ENCODE measurements around the gene ARHGAP33. TPM values are rescaled to one million over a fixed set of nuclear protein-coding genes. Genes with fewer than 3 reads are reported as not detected.

ARHGAP33 gene
- total RNA-seq, 4 donors from 2014 or later: 8.6 to 166 (median 20.0) TPM

GRCh38 chr19:35818445-35818844, 43.1 kb downstream of the ARHGAP33 start:
- TF ChIP-seq, protein P1, sequence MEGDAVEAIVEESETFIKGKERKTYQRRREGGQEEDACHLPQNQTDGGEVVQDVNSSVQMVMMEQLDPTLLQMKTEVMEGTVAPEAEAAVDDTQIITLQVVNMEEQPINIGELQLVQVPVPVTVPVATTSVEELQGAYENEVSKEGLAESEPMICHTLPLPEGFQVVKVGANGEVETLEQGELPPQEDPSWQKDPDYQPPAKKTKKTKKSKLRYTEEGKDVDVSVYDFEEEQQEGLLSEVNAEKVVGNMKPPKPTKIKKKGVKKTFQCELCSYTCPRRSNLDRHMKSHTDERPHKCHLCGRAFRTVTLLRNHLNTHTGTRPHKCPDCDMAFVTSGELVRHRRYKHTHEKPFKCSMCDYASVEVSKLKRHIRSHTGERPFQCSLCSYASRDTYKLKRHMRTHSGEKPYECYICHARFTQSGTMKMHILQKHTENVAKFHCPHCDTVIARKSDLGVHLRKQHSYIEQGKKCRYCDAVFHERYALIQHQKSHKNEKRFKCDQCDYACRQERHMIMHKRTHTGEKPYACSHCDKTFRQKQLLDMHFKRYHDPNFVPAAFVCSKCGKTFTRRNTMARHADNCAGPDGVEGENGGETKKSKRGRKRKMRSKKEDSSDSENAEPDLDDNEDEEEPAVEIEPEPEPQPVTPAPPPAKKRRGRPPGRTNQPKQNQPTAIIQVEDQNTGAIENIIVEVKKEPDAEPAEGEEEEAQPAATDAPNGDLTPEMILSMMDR (IDR thresholded peaks at IDR 0.05): no peak
- TF ChIP-seq POLR2A (IDR thresholded peaks at IDR 0.05): no peak
- no peak for DNase-seq
- Histone ChIP-seq H3K9me3 (no peaks in the 10 kb centered on the region), H3K4me1 (no peaks in the 10 kb centered on the region), H3K27me3 (no peaks in the 10 kb centered on the region), H3K27ac (no peak overlapping the region), H3K4me3 (no peak overlapping the region), H3K36me3 (no peaks in the 10 kb centered on the region)

DNA sequence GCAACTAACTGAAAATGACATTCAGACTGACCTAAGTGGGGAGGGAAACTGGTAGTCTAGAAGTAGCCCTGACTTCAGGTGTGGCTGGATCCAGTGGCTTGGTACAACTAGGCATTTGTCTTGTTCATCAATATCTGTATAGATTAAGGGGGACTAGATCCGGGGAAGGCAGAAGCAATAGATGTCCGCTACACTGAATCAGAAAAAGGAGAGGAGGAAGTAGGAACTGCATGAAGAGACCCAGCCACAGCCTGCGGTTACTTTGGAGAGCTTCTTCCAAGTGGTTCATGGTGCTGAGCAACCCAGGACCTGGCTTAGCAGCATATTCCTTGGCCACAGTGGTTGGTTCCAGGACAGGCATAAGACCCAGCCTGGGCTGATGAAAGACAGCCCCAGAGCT, 47.2 kb downstream of the ARHGAP33 start:
- H3K27ac ChIP-seq: no peak overlapping the region
- no peaks in the 10 kb centered on the region for H3K36me3 ChIP-seq
- H3K4me1 ChIP-seq: no peaks in the 10 kb centered on the region
- no peak for DNase-seq
- H3K4me3 ChIP-seq: no peak overlapping the region
- no peaks in the 10 kb centered on the region for H3K9me3 ChIP-seq
- TF ChIP-seq, protein P1 (IDR thresholded peaks at IDR 0.05): no peak
- TF ChIP-seq POLR2A (IDR thresholded peaks at IDR 0.05): no peak
- no peaks in the 10 kb centered on the region for H3K27me3 ChIP-seq

DNA sequence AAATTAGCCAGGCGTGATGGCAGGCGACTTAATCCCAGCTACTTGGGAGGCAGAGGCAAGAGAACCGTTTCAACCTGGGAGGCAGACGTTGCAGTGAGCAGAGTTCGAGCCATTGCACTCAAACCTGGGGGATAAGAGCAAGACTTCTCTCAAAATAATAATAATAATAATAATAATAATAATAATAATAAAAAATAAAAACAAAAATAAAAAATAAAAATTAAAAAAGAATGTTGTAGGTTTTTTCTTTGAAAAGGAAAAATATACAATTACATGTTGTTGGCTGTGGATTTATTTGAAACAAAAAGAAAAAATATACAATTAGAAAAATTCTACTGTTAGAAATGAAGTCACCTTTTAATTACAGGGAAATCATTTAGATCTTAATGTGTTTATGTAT, 48.8 kb downstream of the ARHGAP33 start:
- no peaks in the 10 kb centered on the region for H3K4me1 ChIP-seq
- H3K9me3 ChIP-seq: no peaks in the 10 kb centered on the region
- H3K27ac ChIP-seq: no peak overlapping the region
- no peaks in the 10 kb centered on the region for H3K27me3 ChIP-seq
- no peak for DNase-seq
- no peaks in the 10 kb centered on the region for H3K36me3 ChIP-seq
- TF ChIP-seq, protein P1 (IDR thresholded peaks at IDR 0.05): no peak
- no peak for TF ChIP-seq POLR2A (IDR thresholded peaks at IDR 0.05)
- H3K4me3 ChIP-seq: no peak overlapping the region

DNA sequence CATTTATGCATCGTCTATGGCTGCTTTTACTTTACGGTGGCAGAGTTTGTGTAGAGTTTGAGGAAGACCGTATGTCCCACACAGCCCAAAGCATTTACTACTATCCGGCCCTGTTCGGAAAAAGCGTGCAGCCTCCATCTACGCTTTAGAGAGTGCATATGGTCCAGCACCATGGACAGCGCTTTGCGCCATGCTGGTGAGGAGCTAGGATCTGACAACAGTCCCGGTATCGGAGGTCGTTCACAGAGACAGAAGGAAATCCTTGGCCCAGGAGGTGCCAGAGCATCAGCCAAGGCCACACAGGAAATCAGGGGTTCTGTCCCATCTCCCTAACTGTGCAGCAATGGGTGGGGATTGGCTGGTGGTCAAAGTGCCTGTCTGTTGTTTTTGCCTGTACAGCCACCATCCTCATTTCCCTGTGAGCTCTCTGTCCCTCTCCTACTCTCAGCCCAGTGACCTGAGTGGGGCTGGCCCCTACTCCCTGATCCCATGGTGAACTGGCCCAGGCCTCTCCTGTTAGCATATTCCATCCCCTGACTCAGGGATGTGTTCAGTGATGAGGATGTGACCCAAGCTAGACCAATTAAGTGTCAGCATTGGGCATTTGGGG, 53.4 kb downstream of the ARHGAP33 start:
- DNase-seq: peak in 1 of 3 donors; percentile 60
- H3K36me3 ChIP-seq: no peaks in the 10 kb centered on the region
- H3K27ac ChIP-seq: no peak overlapping the region
- no peak overlapping the region for H3K4me3 ChIP-seq
- TF ChIP-seq, protein P1 (IDR thresholded peaks at IDR 0.05): no peak
- TF ChIP-seq POLR2A (IDR thresholded peaks at IDR 0.05): no peak
- no peaks in the 10 kb centered on the region for H3K27me3 ChIP-seq
- H3K4me1 ChIP-seq: no peaks in the 10 kb centered on the region
- no peaks in the 10 kb centered on the region for H3K9me3 ChIP-seq

DNA sequence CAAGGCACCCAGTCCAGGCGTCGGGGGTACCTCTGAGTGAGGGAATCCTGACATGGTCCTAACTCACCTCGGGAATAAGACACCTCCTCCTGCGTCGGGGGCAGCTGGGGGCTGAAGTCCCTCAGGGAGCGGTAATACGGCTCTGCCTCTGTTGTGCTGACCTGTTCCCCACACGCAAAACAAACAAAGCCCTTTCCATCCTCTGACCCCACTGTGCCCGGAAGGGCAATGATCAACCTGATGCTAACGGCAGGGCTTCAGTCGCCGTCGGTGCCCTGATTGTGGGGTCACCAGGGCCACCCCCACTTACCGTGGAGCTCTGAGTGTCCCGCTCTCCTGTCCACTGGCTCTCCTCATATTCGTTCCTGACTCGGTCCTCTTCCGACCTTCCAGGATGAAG, 55.6 kb downstream of the ARHGAP33 start:
- Histone ChIP-seq H3K4me1 (no peaks in the 10 kb centered on the region), H3K27ac (no peak overlapping the region), H3K36me3 (no peaks in the 10 kb centered on the region), H3K27me3 (no peaks in the 10 kb centered on the region), H3K4me3 (no peak overlapping the region), H3K9me3 (no peaks in the 10 kb centered on the region)
- no peak for DNase-seq
- TF ChIP-seq, protein P1 (IDR thresholded peaks at IDR 0.05): no peak
- TF ChIP-seq POLR2A (IDR thresholded peaks at IDR 0.05): no peak

GRCh38 chr19:35832054-35832453, 56.7 kb downstream of the ARHGAP33 start:
- Histone ChIP-seq H3K36me3 (no peaks in the 10 kb centered on the region), H3K27me3 (no peaks in the 10 kb centered on the region), H3K9me3 (no peaks in the 10 kb centered on the region), H3K4me1 (no peaks in the 10 kb centered on the region), H3K27ac (no peak overlapping the region), H3K4me3 (no peak overlapping the region)
- TF ChIP-seq, protein P1 (IDR thresholded peaks at IDR 0.05): no peak
- no peak for TF ChIP-seq POLR2A (IDR thresholded peaks at IDR 0.05)
- DNase-seq: no peak

All from Peyer's patch (tissue), 4 donors.